ENCODE data around the gene C2orf72. TPM values are rescaled to one million over a fixed set of nuclear protein-coding genes. Genes with fewer than 3 reads are reported as not detected.

C2orf72 gene
- polyA plus RNA-seq, 3 donors: 0.46 to 5.1 (median 1.3) TPM

- no peak overlapping the region for H3K27ac ChIP-seq (ENCODE audit: low read depth, low read length)
- 1% methylated on average over 56 to 86 of the region's 104 CpGs for WGBS, 3 donors
Observed at GRCh38 chr2:231037731-231038482, 584 bp downstream of the C2orf72 start.

- H3K27ac ChIP-seq (ENCODE audit: low read depth, low read length): no peak overlapping the region
- WGBS, 3 donors: 19 to 34% (median 26%) methylated on average over 21 of the region's 21 CpGs
Observed at GRCh38 chr2:231038483-231039293, 1.4 kb downstream of the C2orf72 start.

- 78 to 82% (median 79%) methylated on average over 6 of the region's 6 CpGs for WGBS, 3 donors
- H3K27ac ChIP-seq (ENCODE audit: low read depth, low read length): no peak overlapping the region
Observed at GRCh38 chr2:231039294-231039664, 2.0 kb downstream of the C2orf72 start.

GRCh38 chr2:231039821-231040364 is 2.6 kb downstream of the C2orf72 start:
- 69 to 79% (median 70%) methylated on average over 8 of the region's 8 CpGs for WGBS, 3 donors
- no peak overlapping the region for H3K27ac ChIP-seq (ENCODE audit: low read depth, low read length)

GRCh38 chr2:231041061-231041689 is 3.9 kb downstream of the C2orf72 start:
- H3K27ac ChIP-seq (ENCODE audit: low read depth, low read length): no peak overlapping the region
- WGBS, 3 donors: 67 to 71% (median 70%) methylated on average over 8 of the region's 8 CpGs

- no peak overlapping the region for H3K27ac ChIP-seq (ENCODE audit: low read depth, low read length)
- 89 to 95% (median 94%) methylated on average over 4 of the region's 4 CpGs for WGBS, 3 donors
Observed at GRCh38 chr2:231043796-231044195, 6.5 kb downstream of the C2orf72 start.

GRCh38 chr2:231046916-231047273 is 9.6 kb downstream of the C2orf72 start:
- 80 to 90% (median 82%) methylated on average over 5 of the region's 5 CpGs for WGBS, 3 donors

GRCh38 chr2:231047274-231047922 is 10.1 kb downstream of the C2orf72 start:
- no peak overlapping the region for H3K27ac ChIP-seq (ENCODE audit: low read depth, low read length)
- WGBS, 3 donors: 55 to 73% (median 64%) methylated on average over 8 of the region's 8 CpGs

More at GRCh38 chr2:231046916-231047273, 9.6 kb downstream of the C2orf72 start:
- no peak overlapping the region for H3K27ac ChIP-seq (ENCODE audit: low read depth, low read length)

GRCh38 chr2:231047923-231048915 is 10.9 kb downstream of the C2orf72 start:
- H3K27ac ChIP-seq (ENCODE audit: low read depth, low read length): no peak overlapping the region
- 62 to 74% (median 71%) methylated on average over 10 of the region's 10 CpGs for WGBS, 3 donors

- H3K27ac ChIP-seq (ENCODE audit: low read depth, low read length): no peak overlapping the region
- 59 to 88% (median 86%) methylated on average over 12 of the region's 12 CpGs for WGBS, 3 donors
Observed at GRCh38 chr2:231049286-231050017, 12.1 kb downstream of the C2orf72 start.

GRCh38 chr2:231050018-231050901 is 12.9 kb downstream of the C2orf72 start:
- 26 to 68% (median 51%) methylated on average over 9 of the region's 9 CpGs for WGBS, 3 donors
- no peak overlapping the region for H3K27ac ChIP-seq (ENCODE audit: low read depth, low read length)

- no peak overlapping the region for H3K27ac ChIP-seq (ENCODE audit: low read depth, low read length)
- 53 to 81% (median 79%) methylated on average over 5 of the region's 5 CpGs for WGBS, 3 donors
Observed at GRCh38 chr2:231051116-231051515, 13.8 kb downstream of the C2orf72 start.

GRCh38 chr2:231052494-231053451 is 15.4 kb downstream of the C2orf72 start:
- 6 to 7% (median 7%) methylated on average over 61 to 62 of the region's 62 CpGs for WGBS, 3 donors
- H3K27ac ChIP-seq (ENCODE audit: low read depth, low read length): no peak overlapping the region

- H3K27ac ChIP-seq (ENCODE audit: low read depth, low read length): no peak overlapping the region
- WGBS, 3 donors: 56 to 71% (median 71%) methylated on average over 6 of the region's 6 CpGs
Observed at GRCh38 chr2:231053846-231054245, 16.5 kb downstream of the C2orf72 start.

All from adipose tissue (tissue), 3 donors.